GM18498 (cell line): ENCODE data around the gene APOM.

Experiments
- ATAC-seq: cut with Tn5 transposase; IDR thresholded peaks from one replicate; pipeline ENCODE4 v1.9.1; 2021; ENCODE audit warnings: mild to moderate bottlenecking, moderate library complexity; ENCODE audit not compliant: unreplicated experiment

The APOM gene

GRCh38 chr6:31677955-31678354 lies 22.3 kb downstream of the APOM start:
- ATAC-seq: no peak

GRCh38 chr6:31680226-31681134 lies 24.8 kb downstream of the APOM start, which contains the start of gene LY6G5C:
Gene LY6G5C, minus strand, starts transcription at chr6:31681067. Its CDS starts 694 bp downstream, at chr6:31680373.
- peak; percentile 52 for ATAC-seq

GRCh38 chr6:31681135-31681671 lies 25.5 kb downstream of the APOM start:
- ATAC-seq: peak; percentile 34

- ATAC-seq: no peak
Observed at GRCh38 chr6:31683591-31683990, 27.9 kb downstream of the APOM start.

GRCh38 chr6:31686483-31686882 lies 30.8 kb downstream of the APOM start:
- ATAC-seq: no peak

- no peak for ATAC-seq
Observed at GRCh38 chr6:31687321-31687720, 31.6 kb downstream of the APOM start.

- ATAC-seq: no peak
Observed at GRCh38 chr6:31687860-31688693, 32.4 kb downstream of the APOM start.

GRCh38 chr6:31689249-31690110 lies 33.8 kb downstream of the APOM start:
- no peak for ATAC-seq

- ATAC-seq: no peak
Observed at GRCh38 chr6:31690231-31691077, 34.8 kb downstream of the APOM start.

GRCh38 chr6:31691078-31691463 lies 35.4 kb downstream of the APOM start:
- ATAC-seq: no peak

GRCh38 chr6:31691564-31692108 lies 35.9 kb downstream of the APOM start:
- no peak for ATAC-seq

- no peak for ATAC-seq
Observed at GRCh38 chr6:31692353-31692752, 36.7 kb downstream of the APOM start.

GRCh38 chr6:31692886-31693285 lies 37.2 kb downstream of the APOM start:
- no peak for ATAC-seq

- no peak for ATAC-seq
Observed at GRCh38 chr6:31693535-31693934, 37.8 kb downstream of the APOM start.

- ATAC-seq: no peak
Observed at GRCh38 chr6:31697555-31697954, 41.9 kb downstream of the APOM start.

GRCh38 chr6:31700740-31701401 lies 45.2 kb downstream of the APOM start:
- no peak for ATAC-seq

- no peak for ATAC-seq
Observed at GRCh38 chr6:31701666-31702404, 46.1 kb downstream of the APOM start.

- no peak for ATAC-seq
Observed at GRCh38 chr6:31702405-31702818, 46.7 kb downstream of the APOM start.
